ENCODE measurements around the gene NLRP5. TPM values are rescaled to one million over a fixed set of nuclear protein-coding genes. Genes with fewer than 3 reads are reported as not detected.

The NLRP5 gene
- total and polyA plus RNA-seq, 2 of the 4 experiments (the other 2 are of a cell fraction), result not detected

DNA sequence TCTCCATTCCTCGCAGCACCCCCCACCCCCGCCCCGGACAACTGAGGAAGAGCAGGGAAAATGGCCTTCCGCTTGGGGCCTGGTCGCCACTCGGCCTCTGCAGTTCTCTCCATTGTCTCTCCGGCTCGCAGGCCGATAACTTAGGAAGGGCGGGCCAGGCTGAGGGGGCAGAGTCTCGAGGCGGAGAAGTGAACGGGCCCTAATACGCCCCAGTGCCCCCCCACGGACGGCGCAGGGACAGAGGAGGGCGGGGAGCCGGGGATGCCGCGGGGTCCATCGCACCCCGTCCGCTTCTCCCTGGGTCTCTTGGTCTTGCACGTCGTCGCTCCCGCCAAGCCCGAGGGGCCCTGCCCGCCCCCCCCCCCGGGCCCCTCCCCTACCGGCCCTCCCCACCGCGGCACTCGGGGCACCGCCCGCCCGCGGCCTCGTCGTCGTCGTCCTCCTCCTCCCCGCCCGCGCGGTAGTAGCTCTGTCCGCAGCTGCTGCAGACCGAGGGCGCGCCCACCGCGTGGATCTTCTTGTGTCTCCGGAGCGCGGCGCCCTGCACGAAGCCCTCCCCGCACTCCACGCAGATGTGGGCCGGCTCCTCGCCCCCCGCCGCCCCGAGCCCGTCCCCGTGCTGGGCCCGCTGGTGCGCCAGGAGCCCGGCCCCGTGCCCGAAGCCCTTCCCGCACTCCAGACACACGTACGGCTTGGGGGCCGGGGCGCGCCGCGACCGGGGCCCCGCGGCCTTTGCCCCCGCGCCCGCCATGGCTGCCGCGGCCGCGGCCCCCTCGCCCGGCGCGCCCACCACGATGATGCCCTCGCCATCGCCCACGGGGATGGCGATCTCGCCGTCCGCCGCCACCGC is 101.3 kb downstream of the NLRP5 start (continued):
- no peak for TF ChIP-seq MAFK (IDR thresholded peaks at IDR 0.05; ENCODE audit: low read depth, low read length)

DNA sequence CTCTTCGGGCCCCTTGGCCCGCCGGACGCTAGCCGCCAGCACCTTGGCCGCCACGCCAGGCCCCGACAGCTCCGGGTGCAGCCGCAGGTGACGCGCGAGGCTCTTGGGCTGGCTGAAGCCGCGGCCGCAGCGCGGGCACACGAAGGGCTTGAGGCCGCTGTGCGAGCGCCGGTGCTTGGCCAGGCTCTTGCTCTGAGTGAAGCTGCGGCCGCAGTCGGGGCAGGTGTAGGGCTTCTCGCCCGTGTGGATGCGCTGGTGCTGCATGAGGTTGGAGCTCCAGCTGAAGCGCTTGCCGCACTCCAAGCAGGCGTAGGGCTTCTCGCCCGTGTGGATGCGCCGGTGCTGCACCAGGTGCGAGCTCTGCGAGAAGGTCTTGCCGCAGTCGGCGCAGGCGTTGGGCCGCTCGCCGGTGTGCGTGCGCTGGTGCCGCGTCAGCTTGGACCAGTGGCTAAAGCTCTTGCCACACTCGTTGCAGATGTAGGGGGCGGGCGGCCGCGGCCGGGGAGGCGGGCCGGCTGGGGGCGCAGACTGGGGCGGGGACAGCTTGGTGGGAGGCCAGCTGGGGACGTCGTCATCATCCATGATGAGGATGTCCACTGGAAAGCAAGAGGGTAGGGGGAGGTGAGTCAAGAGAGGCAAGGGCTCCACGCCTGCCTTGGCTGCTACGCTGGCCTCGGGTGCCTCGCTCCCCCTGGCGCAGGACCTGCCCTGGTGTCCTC is 102.1 kb downstream of the NLRP5 start:
- 95% methylated on average over 47 of the region's 66 CpGs; no CpG with 5 or more reads in 1 of the 2 experiments for WGBS, 2 experiments (ENCODE audit: extremely low coverage in 2 of 2, insufficient read length in 1 of 2)
- Histone ChIP-seq H3K36me3 (ENCODE audit: control insufficient read depth, insufficient read depth, low read length) (peaks cover 25% of the 10 kb centered on the region), H2AK5ac (ENCODE audit: low read depth, low read length) (no peak overlapping the region), H3K9me3 (ENCODE audit: control insufficient read depth, insufficient read depth, low read length) (peaks cover 11% of the 10 kb centered on the region), H3K56ac (ENCODE audit: extremely low read depth, insufficient read depth, low read length) (no peak overlapping the region), H2AFZ (replicated peaks; ENCODE audit: low read length, poor library complexity) (no peak overlapping the region), H3K18ac (ENCODE audit: low read depth, low read length) (no peak overlapping the region), H4K8ac (ENCODE audit: low read depth in 2 of 2, low read length in 2 of 2) (no peak overlapping the region), H3K23ac (ENCODE audit: low read depth, low read length) (no peak overlapping the region), H3K4me2 (ENCODE audit: low read depth, low read length) (no peak overlapping the region), H3K27ac (ENCODE audit: insufficient read depth, low read length) (no peak overlapping the region), H2BK5ac (ENCODE audit: low read depth, low read length, poor library complexity, severe bottlenecking) (no peak overlapping the region), H3K79me1 (ENCODE audit: low read depth in 1 of 2, low read length in 2 of 2) (peaks cover 21 to 52% of the 10 kb centered on the region in 2 experiments), H4K91ac (ENCODE audit: insufficient read depth, low read depth, low read length) (no peak overlapping the region), H2BK15ac (ENCODE audit: low read depth, low read length) (no peak overlapping the region), H3K9ac (ENCODE audit: low read depth, low read length) (no peak overlapping the region), H2AK9ac (replicated peaks; ENCODE audit: low read depth, low read length, poor library complexity) (no peak overlapping the region), H3K4me1 (ENCODE audit: control insufficient read depth, insufficient read depth, low read length) (peaks cover 3% of the 10 kb centered on the region; the same call in 1 of the 2 replicates), H4K20me1 (ENCODE audit: insufficient read depth, low read length) (peaks cover 57% of the 10 kb centered on the region), H2BK20ac (ENCODE audit: low read depth, low read length) (no peak overlapping the region), H3K4ac (ENCODE audit: low read depth, low read length) (no peak overlapping the region), H3K9me1 (ENCODE audit: insufficient read depth, low read length) (0 out of 2 replicates have a peak, but pooled peaks cover 5% of the 10 kb centered on the region), H3K14ac (replicated peaks; ENCODE audit: low read depth, low read length) (no peak overlapping the region), H3K4me3 (ENCODE audit: insufficient read depth, low read depth, low read length) (no peak overlapping the region), H4K5ac (ENCODE audit: low read depth, low read length) (no peak overlapping the region), H2BK120ac (ENCODE audit: low read depth, low read length) (no peak overlapping the region), H3K27me3 (ENCODE audit: control insufficient read depth, insufficient read depth, low read length) (no peaks in the 10 kb centered on the region)
- no peak for DNase-seq
- ATAC-seq (ENCODE audit: low read depth), result no peak
- intact Hi-C loops (cut with micrococcal nuclease) (no loop called here), in situ Hi-C loops (cut with MboI; ENCODE audit: low sequenced_read_pairs) (no loop called here), dilution Hi-C loops (cut with HindIII; ENCODE audit: low sequenced_read_pairs, unreplicated experiment) (no loop called here)
- ChIA-PET CTCF (no interaction called here), POLR2A (ENCODE audit: unreplicated experiment) (no interaction called here)
- no peak for TF ChIP-seq MAZ (IDR thresholded peaks at IDR 0.05; ENCODE audit: borderline replicate concordance, low read depth, low read length)
- TF ChIP-seq, protein P1, sequence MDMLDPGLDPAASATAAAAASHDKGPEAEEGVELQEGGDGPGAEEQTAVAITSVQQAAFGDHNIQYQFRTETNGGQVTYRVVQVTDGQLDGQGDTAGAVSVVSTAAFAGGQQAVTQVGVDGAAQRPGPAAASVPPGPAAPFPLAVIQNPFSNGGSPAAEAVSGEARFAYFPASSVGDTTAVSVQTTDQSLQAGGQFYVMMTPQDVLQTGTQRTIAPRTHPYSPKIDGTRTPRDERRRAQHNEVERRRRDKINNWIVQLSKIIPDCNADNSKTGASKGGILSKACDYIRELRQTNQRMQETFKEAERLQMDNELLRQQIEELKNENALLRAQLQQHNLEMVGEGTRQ (IDR thresholded peaks at IDR 0.05; ENCODE audit: low read depth, low read length), result no peak
- TF ChIP-seq FOS (IDR thresholded peaks at IDR 0.05; ENCODE audit: low read depth, low read length), result no peak
- TF ChIP-seq MAFK (IDR thresholded peaks at IDR 0.05; ENCODE audit: low read depth, low read length), result no peak
- no peak for TF ChIP-seq BHLHE40 (IDR thresholded peaks at IDR 0.05; ENCODE audit: low read depth, low read length)
- TF ChIP-seq RCOR1 (IDR thresholded peaks at IDR 0.05; ENCODE audit: insufficient replicate concordance, low read length), result no peak
- BruUV-seq (replicated peaks), result no TSS peak
